ENCODE results near the gene SOS1.
"Not testable (repeated sequence)": the region's sequence is repeated elsewhere in the genome, so short reads cannot be mapped to it uniquely, and the experiment has no call there.

The SOS1 gene

DNA sequence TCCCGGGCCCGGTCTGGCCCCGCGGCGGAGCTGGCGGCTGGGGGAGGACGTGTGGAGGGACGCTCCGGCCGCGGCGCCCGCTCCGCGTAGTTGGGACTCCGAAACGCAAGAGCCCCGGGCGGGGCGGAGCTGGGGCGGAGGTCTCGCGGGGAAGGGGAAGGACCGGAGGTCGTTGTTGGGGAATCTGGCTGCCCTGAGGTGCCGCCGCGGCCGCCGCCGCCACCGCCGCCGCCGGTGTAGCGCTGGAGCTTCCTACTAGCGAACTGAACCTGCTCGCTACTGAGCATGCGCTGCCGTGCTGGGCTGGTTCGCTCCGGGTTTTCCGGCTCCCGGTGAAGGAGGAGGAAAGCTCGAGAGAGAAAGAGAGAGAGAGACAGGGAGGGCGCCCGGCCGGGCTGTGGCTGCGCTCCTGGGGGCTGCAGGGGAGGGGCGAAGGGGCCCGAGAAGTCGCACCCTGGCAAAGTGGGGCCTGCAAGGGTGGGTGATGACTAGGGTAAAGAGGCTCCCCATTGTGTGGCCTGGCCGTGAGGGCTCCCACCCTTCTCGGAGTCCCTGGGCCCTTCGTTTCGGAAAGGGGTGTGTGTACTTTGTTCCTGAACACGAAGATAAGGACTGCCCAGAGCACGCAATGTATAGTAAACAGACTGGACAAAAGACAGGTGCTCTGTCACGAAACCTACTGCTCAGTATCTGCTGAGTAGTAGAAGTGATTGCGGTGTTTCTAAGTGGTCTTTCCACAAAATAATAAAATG lies at the start of gene SOS1:
Gene SOS1 (minus strand): TSS at position 281 of the 752 bp plus-strand sequence. CDS start 629 bp downstream, outside the sequence.
- DNase-seq (ENCODE audit: low spot score), result peak; percentile 92

DNA sequence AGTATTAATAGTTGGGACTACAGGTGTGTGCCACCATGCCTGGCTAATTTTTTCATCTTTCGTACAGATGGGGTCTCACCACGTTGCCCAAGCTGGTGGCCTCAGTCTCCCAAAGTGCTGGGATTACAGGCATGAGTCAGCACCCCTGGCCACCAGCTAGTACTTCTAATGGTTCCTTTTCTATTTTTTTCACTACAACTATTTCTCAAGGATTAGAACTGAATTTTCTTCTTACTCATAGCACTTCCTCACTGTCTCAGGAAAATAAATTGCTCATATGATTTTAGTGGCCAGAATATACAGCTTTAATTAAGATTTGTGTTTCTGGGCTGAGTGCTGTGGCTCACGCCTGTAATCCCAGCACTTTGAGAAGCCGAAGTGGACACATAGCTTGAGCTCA lies 43.2 kb upstream of the SOS1 start:
- no peak for DNase-seq (ENCODE audit: low spot score)

DNA sequence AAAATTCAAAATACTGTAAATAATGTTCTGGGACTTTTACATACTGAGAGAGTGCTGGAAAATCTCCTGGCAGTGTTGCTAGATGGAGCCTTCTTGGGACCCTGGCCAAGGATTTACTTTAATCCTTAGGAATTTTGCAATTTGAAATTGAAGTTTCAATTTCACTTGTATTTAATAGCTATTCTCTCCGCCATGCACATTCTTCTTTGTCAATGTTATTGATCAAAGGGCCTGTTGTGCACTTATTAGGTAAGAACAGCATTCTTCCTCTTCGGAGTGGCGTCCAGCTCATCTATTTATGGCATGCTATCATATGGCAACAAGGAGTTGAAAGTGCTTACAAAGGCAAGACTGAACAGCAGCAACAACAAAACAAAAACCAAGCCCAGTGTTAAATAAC lies 40.1 kb upstream of the SOS1 start:
- no peak for DNase-seq (ENCODE audit: low spot score)

DNA sequence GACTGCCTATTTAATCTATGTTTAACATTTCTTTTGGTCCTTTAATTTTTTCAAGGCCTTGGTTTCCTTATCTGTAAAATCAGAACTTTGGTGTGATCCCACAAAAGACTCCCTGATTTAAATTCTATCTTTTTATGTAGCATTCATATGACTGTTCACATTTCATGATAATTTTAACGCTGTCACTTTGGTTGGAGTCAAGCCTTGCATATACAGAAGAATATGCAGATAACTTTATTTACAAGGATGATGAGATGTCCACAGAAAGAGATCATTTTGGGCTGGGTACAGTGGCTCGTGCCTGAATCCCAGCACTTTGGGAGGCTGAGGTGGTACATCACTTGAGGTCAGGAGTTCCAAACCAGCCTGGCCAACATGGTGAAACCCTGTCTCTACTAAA lies 38.4 kb upstream of the SOS1 start:
- no peak for DNase-seq (ENCODE audit: low spot score)

DNA sequence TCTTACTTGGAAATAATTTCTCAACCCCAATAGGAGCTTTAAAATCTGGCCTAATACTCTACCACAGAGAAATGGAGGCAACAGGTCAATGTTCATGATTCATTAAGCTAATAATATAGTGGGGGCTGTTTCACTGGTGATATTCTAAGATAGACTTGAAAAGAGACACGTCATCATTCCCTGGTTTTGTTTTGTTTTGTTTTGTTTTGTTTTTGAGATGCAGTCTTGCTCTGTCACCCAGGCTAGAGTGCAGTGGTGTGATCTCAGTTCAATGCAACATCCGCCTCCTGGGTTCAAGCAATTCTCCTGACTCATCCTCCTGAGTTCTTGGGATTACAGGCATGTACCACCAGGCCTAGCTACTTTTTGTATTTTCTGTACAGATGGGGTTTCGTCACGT lies 37.5 kb upstream of the SOS1 start:
- no peak for DNase-seq (ENCODE audit: low spot score)

DNA sequence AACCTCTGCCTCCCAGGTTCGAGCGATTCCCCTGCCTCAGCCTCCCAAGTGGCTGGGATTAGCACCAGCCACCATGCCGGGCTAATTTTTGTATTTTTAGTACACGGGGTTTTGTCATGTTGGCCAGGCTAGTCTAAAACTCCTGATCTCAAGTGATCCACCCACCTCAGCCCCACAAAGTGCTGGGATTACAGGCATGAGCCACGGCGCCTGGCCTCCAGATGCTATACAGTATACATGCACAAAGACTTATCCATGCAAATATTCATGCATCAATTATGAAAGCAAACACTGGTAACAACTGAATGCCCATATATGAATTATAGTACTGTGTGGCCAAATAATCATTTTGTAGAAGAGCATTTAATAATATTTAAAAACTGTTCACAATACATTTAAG lies 36.0 kb upstream of the SOS1 start:
- DNase-seq (ENCODE audit: low spot score), result no peak

DNA sequence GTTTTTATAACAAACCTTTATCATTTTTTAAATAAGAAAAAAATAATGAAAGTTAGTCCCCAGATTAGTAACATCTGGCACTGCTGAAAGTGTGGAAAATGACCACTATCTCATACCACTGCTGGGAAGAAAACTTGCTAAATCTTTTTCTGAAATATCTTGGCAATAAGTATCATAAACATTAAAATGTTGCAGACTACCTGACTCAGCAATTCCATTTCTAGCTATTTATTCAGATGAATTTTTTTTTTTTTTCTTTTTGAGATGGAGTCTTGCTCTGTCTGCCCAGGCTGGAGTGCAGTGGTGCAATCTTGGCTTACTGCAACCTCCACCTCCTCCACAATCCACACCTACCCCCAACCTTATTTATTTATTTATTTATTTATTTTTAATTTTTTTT lies 35.3 kb upstream of the SOS1 start:
- DNase-seq (ENCODE audit: low spot score), result no peak

DNA sequence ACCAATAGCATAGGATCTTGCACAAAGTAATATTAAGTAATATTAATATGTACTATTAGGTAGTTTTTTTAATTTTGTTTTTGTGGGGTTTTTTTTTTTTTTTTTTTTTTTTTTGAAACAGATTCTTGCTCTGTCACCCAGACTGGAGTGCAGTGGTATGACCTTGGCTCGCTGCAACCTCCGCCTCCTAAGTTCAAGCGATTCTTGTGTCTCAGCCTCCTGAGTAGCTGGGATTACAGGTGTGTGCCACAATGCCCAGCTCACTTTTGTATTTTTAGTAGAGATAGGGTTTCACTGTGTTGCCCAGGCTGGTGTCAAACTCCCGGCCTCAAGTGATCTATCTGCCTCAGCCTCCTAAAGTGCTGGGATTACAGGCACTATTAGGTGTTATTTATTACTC lies 34.7 kb upstream of the SOS1 start:
- DNase-seq (ENCODE audit: low spot score), result not testable (repeated sequence)

DNA sequence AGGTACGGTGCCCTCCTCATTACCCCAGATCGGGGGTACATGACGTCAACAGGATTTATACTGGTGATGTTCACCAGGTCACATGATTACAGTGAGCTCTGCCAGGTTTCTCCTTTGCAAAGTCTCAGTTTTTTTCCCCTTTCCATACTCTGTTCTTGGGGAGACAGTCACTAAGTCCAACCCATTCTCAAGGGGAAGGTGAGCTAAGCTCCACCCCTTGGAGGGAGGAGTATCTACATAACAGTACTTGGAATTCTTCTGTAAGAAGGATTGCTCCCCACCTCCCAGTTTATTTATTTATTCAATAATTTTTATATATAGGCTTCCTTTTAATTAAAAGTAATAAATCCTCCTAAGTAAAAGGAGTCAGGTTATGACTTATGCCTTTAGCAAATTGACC lies 34.1 kb upstream of the SOS1 start:
- DNase-seq (ENCODE audit: low spot score), result no peak

DNA sequence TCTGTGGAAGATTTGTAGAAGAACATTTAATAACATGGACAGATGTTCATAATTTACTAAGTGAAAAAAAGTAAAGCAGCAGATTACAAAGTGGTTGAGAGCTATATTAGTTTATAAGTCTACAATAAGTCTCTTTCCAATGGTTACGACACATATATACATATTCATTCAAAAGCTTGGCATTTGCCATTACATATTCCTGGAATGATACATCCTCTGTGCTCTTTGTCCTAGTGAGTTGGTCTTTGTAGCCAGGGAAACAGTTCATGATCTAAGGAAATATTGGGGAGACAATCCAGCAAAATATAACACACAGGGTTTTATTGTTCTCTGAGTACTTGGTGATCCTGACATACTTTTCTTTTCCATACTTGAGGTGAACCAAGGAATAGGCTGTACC lies 32.5 kb upstream of the SOS1 start:
- no peak for DNase-seq (ENCODE audit: low spot score)

DNA sequence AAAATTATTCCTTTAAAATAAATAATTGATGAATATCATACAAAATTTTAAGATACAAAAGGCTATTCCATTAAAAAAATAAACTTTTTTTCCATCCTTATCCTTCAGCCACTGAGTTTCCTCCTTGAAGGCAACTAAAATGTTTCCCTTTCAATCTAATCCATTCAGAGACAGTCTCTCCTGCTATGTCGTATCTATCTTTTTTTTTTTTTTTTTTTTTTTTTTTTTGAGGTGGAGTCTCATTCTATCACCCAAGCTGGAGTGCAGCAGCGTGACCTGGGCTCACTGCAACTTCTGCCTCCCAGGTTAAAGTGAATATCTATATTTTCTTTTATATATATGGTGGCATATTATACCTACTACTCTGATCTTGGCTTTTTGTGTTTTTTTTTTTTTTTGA lies 31.7 kb upstream of the SOS1 start:
- no peak for DNase-seq (ENCODE audit: low spot score)

DNA sequence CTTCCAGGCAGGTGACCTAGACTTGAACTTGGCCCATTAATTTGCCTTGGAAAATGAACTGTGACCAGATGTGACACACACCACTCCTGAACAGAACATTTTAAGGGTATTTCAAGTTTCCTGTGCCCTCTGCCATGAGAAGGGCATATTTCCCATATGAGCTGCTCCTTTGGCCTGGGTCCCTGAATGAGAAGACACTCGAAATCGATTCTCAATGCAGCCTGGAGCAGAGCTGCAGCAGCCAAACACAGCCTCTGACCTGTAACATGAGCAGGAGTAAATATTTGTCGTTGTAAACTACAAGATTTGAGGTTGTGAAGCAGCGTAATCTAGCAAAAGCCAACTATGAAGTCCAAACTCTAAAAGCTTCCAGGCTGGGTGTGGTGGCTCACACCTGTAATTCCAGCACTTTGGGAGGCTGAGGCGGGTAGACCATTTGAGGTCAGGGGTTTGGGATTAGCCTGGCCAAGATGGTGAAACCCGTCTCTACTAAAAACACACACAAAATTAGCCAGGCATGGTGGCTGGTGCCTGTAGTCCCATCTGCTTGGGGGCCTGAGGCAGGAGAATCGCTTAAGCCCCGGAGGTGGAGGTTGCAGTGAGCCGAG lies 30.1 kb upstream of the SOS1 start:
- DNase-seq (ENCODE audit: low spot score), result no peak

DNA sequence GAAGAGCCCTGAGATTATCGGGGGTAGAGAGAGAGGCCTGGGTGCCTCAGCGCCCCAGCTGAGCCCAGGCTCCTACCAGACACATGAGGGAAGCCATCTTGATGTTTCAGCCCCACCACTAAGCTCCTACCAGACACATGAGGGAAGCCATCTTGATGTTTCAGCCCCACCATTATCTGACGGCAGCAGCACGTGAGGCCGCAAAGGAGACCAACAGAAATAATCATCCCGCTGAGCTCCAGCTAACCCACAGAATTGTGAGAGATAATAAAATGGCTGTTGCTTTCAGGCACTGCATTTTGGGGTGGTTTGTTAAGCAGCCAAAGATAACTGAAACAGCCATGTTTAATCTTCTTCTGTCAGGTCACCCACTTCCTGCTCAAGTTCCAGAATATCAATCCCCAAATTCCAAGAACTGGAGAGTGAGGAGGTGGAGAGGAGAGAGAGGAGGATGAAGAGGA lies 29.3 kb upstream of the SOS1 start:
- no peak for DNase-seq (ENCODE audit: low spot score)

DNA sequence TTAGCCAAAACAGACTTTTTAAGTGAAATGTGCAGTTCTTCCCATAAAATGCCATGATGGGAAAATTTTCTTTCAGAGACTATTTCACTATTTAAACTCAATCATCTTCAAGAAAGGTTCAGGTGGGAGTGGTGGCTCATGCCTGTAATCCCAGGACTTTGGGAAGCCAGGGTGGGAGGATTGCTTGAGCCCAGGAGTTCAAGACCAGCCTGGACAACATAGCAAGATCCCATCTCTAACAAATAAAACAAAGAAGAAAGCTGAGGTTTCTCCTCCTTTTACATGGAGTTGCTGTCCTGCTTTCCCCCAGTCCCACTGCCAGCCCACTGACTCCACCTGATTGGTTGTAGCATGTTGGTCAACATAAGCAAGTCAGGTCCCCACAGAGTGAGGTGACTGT lies 25.8 kb upstream of the SOS1 start:
- DNase-seq (ENCODE audit: low spot score), result no peak

DNA sequence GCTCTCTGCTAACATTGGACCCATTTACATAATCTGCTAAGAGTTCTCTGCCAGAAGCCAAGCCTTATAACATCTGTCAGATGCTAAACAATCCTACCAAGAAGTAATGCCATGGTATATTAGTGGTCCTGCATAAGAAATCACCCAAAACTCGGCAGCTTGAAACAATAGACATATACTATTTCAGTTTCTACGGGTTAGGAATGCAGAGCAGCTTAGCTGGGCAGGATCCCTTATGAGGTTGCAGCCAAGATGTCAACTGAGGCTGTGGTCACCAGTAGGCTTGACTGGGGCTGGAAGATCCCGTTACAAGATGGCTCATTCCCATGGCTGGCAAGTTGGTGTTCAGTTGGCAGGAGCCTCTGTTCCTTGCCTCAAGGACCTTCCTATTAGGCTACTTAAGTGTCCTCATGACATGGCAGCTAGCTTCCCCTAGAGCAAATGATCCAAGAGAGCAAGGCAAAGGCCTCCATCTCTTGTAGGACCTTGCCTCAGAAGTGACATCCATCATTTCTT lies 25.1 kb upstream of the SOS1 start:
- DNase-seq (ENCODE audit: low spot score), result no peak

DNA sequence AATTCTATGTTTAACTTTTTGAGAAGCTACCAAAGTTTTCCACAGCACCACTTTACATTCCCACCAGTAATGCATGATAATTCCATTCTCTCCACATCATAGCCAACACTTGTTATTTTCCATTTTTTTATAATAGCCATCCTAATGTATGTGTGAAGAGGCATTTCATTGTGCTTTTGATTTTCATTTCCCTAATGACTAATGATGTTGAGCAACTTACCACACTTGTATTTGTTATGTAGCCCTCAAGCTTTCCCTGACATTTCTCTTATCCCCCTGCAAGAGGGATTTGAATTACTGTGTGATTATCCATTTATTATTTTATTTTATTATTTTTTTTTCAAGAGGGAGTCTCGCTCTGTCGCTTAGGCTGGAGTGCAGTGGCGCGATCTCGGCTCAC lies 23.6 kb upstream of the SOS1 start:
- no peak for DNase-seq (ENCODE audit: low spot score)

DNA sequence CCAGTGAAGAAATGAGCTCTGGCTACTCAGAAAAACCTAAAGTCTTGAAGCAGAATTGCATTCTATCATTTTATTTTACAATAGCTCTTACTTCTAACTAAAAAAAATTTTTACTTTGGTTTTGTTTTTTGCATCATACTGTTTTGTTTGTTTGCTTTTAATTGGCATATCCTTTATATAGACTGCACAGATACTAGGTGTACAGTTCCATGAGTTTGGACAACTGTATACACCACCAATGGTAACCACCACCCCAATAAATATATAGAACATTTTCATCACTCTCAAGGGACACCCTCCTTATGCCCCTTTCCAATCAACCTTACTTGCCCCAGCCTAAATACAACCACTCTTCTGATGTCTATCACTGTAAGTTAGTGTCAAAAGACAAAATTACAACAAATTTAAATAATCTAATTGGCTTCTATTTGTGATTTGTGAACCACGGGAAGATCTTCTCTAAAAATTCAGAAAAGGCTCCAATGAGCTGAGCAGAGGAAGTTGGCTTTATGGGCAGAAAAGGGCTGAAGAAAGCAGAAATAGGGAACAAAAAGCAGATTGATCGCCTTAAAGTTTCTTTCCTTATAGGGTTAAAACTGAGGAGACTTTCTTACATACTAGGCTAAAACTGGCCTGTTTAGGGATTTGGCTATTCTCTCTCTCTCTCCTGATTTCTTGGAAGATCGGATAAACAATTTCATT lies 22.2 kb upstream of the SOS1 start:
- no peak for DNase-seq (ENCODE audit: low spot score)

DNA sequence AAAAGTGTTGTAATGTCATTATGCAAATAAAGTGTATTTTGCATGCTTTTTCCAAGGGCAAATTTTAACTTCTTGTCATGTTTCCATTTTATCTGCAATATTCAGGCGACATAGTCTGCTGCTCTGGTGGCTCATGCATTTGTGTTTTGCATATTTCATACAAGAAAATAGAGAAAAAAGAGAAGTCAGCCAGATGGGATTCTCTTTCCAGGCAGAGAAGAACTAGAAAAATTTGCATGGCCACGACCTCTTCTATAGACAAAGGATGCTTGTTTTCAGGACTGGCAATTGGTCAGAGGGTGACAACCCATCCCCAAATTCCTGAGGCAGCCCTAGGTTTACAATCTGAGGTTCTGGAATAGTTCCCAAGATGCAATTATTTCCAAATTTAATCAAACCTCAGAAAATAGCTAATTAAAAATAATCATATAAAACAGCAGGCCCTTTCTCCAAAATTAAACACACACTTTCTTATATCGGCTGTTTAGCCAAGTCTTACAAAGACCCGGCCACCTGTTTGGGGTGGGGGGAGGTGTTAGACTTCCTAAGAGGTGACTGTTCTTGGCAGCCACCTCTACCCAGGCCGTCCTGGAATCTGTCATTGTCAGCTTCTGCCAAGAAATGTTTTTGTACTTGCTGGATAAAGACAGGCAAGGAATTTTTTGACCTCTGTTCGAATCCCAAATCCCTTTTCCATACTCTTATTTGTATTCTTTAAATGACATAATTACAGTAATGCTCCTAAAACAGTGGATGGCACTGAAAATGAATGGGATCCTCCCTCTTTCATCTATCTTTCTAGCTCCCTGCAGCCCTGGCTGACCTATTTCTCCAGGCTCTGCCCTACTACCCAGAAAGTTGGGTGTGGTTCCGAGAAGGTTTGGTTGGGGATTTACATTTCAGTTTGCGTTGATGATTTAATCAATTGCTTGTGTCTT lies 20.8 kb upstream of the SOS1 start:
- no peak for DNase-seq (ENCODE audit: low spot score)

DNA sequence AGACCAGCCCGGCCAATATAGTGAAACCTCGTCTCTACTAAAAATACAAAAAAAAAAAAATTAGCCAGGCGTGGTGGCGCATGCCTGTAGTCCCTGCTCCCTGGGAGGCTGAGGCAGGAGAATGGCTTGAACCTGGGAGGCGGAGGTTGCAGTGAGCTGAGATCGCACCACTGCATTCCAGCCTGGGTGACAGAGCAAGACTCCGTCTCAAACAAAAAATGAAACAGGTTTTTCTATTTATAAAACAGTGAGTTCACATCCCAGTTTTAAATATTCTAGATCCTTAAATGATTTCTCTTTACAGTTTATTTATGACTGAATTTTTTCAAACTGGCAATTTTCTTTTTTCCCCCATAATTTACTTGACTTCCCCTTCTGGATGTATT lies 20.1 kb upstream of the SOS1 start:
- not testable (repeated sequence) for DNase-seq (ENCODE audit: low spot score)

DNA sequence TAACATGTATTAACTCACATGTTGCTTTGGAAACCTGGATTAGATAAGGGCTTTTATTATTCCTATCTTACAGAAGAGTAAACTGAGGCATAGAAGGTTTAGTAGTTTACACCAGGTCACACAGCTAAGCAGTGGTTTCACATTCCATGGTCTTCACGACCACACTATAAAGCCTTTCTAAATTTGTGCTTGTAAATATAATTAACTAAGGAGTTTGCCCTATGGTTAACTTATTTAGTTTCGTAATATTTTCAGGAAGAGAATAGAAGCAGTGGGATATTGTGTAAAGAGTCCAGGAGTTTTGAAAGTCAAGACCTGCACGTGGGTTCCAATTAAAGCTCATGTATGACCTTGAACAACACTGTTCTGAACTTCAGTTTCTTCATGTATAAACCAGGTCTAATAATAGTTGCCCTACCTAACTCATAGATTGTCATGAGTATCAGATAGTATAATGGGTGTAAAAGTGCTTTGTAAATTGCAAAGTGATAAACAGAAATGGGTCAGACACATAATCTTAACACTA lies 19.5 kb upstream of the SOS1 start:
- no peak for DNase-seq (ENCODE audit: low spot score)

DNA sequence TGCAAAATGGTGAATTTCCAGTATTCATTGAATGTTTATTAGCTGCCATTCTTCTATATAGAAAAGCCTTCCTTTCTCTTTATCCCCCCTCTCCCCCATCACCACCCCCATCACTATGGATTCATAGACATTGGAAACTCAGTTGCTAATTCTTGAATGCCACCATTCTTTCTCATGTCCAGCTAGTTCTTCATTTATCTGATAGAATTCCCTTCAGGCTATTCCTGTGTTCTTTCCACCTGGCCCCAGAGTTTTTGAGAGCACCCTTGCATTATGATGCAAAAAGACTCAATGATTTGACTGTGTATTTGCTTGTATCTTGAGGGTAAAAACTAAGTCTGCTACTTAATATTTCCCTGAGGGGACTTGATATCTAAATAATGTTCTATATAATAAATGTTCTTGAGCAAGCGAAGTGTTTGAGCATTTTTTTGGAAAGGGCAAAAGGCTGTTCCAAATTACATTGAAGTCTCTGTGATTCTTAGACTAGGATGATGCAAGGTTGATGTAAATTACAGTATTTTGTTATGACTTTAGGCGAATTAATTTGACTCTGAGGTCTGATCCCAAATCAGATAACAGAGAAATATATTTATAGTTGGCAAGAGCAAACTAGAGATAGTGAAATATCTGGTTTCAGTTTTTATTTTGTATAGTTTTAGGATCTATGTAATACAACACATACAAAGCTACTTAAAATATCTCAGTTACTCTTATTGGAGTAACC lies 18.8 kb upstream of the SOS1 start:
- DNase-seq (ENCODE audit: low spot score), result no peak
